IMR-90 (cell line): ENCODE measurements around the gene ARHGAP12. TPM values are rescaled to one million over a fixed set of nuclear protein-coding genes. Genes with fewer than 3 reads are reported as not detected.

Source experiments
- ATAC-seq: fragments of 200-7000 bp; cut with Tn5 transposase; 2 replicates; pipeline ENCODE4 v1.9.1; 2020; ENCODE audit warnings: low read depth, mild to moderate bottlenecking, moderate library complexity
- BruUV-seq: library from RNA; stranded (reverse); fragments of 400-500 nt; replicated peaks from 2 replicates; lab custom pipeline; 2021; lab: Mats Ljungman, UMichigan
- CTCF ChIA-PET: fragments of 300-600 bp; formaldehyde crosslinking; extraction: SDS; loops from one replicate; lab custom pipeline; 2021; ENCODE audit warnings: antibody characterized with exemption; lab: Yijun Ruan, JAX
- POLR2A ChIA-PET: fragments of 300-600 bp; sonication (Branson Sonifier 250); formaldehyde crosslinking; loops from one replicate; lab custom pipeline; 2022; ENCODE audit warnings: antibody characterized with exemption; ENCODE audit not compliant: unreplicated experiment; lab: Charles Lee
- DNase-seq: peaks from one replicate; pipeline ENCODE4 v3.0.0; 2013
- H2AFZ ChIP-seq: replicated peaks from 2 replicates; pipeline ENCODE3; 2013; ENCODE audit warnings: low read length, mild to moderate bottlenecking; ENCODE audit not compliant: poor library complexity
- H2AK5ac ChIP-seq: 2 replicates; pipeline ENCODE4 v1.6.1; 2013; ENCODE audit warnings: low read depth, low read length, inconsistent platforms
- H2AK9ac ChIP-seq: replicated peaks from 2 replicates; pipeline ENCODE3; 2013; ENCODE audit warnings: mild to moderate bottlenecking, low read depth, low read length, moderate library complexity; ENCODE audit not compliant: poor library complexity
- H2BK120ac ChIP-seq: 2 replicates; pipeline ENCODE4 v1.6.1; 2013; ENCODE audit warnings: low read depth, low read length, inconsistent platforms
- H2BK15ac ChIP-seq: 3 replicates; pipeline ENCODE4 v1.6.1; 2013; ENCODE audit warnings: low read depth, low read length, inconsistent platforms
- H2BK20ac ChIP-seq: 2 replicates; pipeline ENCODE4 v1.6.1; 2013; ENCODE audit warnings: low read depth, mild to moderate bottlenecking, inconsistent platforms, low read length, moderate library complexity
- H2BK5ac ChIP-seq: 2 replicates; pipeline ENCODE4 v1.6.1; 2013; ENCODE audit warnings: mild to moderate bottlenecking, low read depth, low read length, inconsistent platforms; ENCODE audit not compliant: poor library complexity, severe bottlenecking
- H3K14ac ChIP-seq: replicated peaks from 2 replicates; pipeline ENCODE4 v1.6.1; 2013; ENCODE audit warnings: low read depth, low read length, inconsistent platforms
- H3K18ac ChIP-seq: 2 replicates; pipeline ENCODE4 v1.6.1; 2013; ENCODE audit warnings: low read depth, low read length, control low read depth
- H3K23ac ChIP-seq: 2 replicates; pipeline ENCODE4 v1.6.1; 2013; ENCODE audit warnings: low read depth, low read length, inconsistent platforms
- H3K27ac ChIP-seq: 2 replicates; pipeline ENCODE4 v1.5.1; 2013; ENCODE audit warnings: mild to moderate bottlenecking, control low read depth, low read length; ENCODE audit not compliant: insufficient read depth
- H3K27me3 ChIP-seq: 2 replicates; pipeline ENCODE4 v1.6.1; 2013; ENCODE audit warnings: low read length; ENCODE audit not compliant: control insufficient read depth, insufficient read depth
- H3K36me3 ChIP-seq: 2 replicates; pipeline ENCODE4 v1.6.1; 2013; ENCODE audit warnings: low read length, mixed read lengths; ENCODE audit not compliant: control insufficient read depth, insufficient read depth
- H3K4ac ChIP-seq: 2 replicates; pipeline ENCODE4 v1.6.1; 2013; ENCODE audit warnings: low read depth, low read length, inconsistent platforms
- H3K4me1 ChIP-seq: 2 replicates; pipeline ENCODE4 v1.6.1; 2013; ENCODE audit warnings: low read length, mixed read lengths; ENCODE audit not compliant: control insufficient read depth, insufficient read depth
- H3K4me2 ChIP-seq: 2 replicates; pipeline ENCODE4 v1.6.1; 2013; ENCODE audit warnings: low read depth, mild to moderate bottlenecking, control low read depth, low read length, moderate library complexity
- H3K4me3 ChIP-seq: 2 replicates; pipeline ENCODE4 v1.5.1; 2013; ENCODE audit warnings: low read depth, mild to moderate bottlenecking, control low read depth, low read length, moderate library complexity; ENCODE audit not compliant: insufficient read depth
- H3K56ac ChIP-seq: 2 replicates; pipeline ENCODE4 v1.6.1; 2013; ENCODE audit warnings: low read length, inconsistent platforms; ENCODE audit not compliant: insufficient read depth; ENCODE audit errors: extremely low read depth
- H3K79me1 ChIP-seq, 2 experiments: 2 replicates each; pipeline ENCODE4 v1.6.1; 2013; ENCODE audit warnings: low read length in 2 of 2, inconsistent platforms in 1 of 2, low read depth in 1 of 2
- H3K9ac ChIP-seq: 2 replicates; pipeline ENCODE4 v1.6.1; 2013; ENCODE audit warnings: low read depth, low read length, control low read depth
- H3K9me1 ChIP-seq: 2 replicates; pipeline ENCODE4 v1.6.1; 2013; ENCODE audit warnings: low read length, inconsistent platforms; ENCODE audit not compliant: insufficient read depth
- H3K9me3 ChIP-seq: 2 replicates; pipeline ENCODE4 v1.6.1; 2013; ENCODE audit warnings: low read length; ENCODE audit not compliant: control insufficient read depth, insufficient read depth
- H4K20me1 ChIP-seq: 2 replicates; pipeline ENCODE4 v1.6.1; 2013; ENCODE audit warnings: low read length, inconsistent platforms; ENCODE audit not compliant: insufficient read depth
- H4K5ac ChIP-seq: 2 replicates; pipeline ENCODE4 v1.6.1; 2013; ENCODE audit warnings: mild to moderate bottlenecking, low read depth, low read length, control low read depth
- H4K8ac ChIP-seq, 2 experiments: 2 replicates each; pipeline ENCODE4 v1.6.1; 2013; ENCODE audit warnings: low read depth in 2 of 2, low read length in 2 of 2, control low read depth in 1 of 2, inconsistent platforms in 1 of 2
- H4K91ac ChIP-seq: 2 replicates; pipeline ENCODE4 v1.6.1; 2013; ENCODE audit warnings: low read depth, low read length, inconsistent platforms; ENCODE audit not compliant: insufficient read depth
- BHLHE40 ChIP-seq: fragments of 150-350 bp; IDR thresholded peaks from 2 replicates; pipeline ENCODE4 v1.6.1; 2016; ENCODE audit warnings: mild to moderate bottlenecking, low read depth, low read length
- CEBPB ChIP-seq: IDR thresholded peaks from 2 replicates; pipeline ENCODE4 v1.6.1; 2012; ENCODE audit warnings: low read depth, low read length, improper control_type of control experiment
- CHD1 ChIP-seq: IDR thresholded peaks from 2 replicates; pipeline ENCODE4 v1.6.1; 2012; ENCODE audit warnings: low read depth, low read length, improper control_type of control experiment
- FOS ChIP-seq: fragments of 150-350 bp; IDR thresholded peaks from 2 replicates; pipeline ENCODE4 v1.6.1; 2016; ENCODE audit warnings: low read depth, low read length
- MAFK ChIP-seq: IDR thresholded peaks from 2 replicates; pipeline ENCODE4 v1.6.1; 2012; ENCODE audit warnings: low read depth, low read length, improper control_type of control experiment
- MAZ ChIP-seq: IDR thresholded peaks from 2 replicates; pipeline ENCODE4 v1.6.1; 2012; ENCODE audit warnings: low read depth, mild to moderate bottlenecking, low read length, improper control_type of control experiment, moderate library complexity, borderline replicate concordance
- MXI1 ChIP-seq: IDR thresholded peaks from 2 replicates; pipeline ENCODE4 v1.6.1; 2012; ENCODE audit warnings: low read depth, mild to moderate bottlenecking, low read length, moderate library complexity, borderline replicate concordance
- NFE2L2 ChIP-seq: fragments of 150-350 bp; IDR thresholded peaks from 2 replicates; pipeline ENCODE4 v1.6.1; 2016; ENCODE audit warnings: low read depth, mild to moderate bottlenecking, low read length
- POLR2A ChIP-seq: IDR thresholded peaks from 2 replicates; pipeline ENCODE4 v1.6.1; 2012; ENCODE audit warnings: mild to moderate bottlenecking, low read depth, low read length
- RAD21 ChIP-seq: IDR thresholded peaks from 2 replicates; pipeline ENCODE4 v1.6.1; 2012; ENCODE audit warnings: low read length, improper control_type of control experiment
- RCOR1 ChIP-seq: IDR thresholded peaks from 2 replicates; pipeline ENCODE4 v1.6.1; 2012; ENCODE audit warnings: mild to moderate bottlenecking, low read length, improper control_type of control experiment; ENCODE audit not compliant: insufficient replicate concordance
- RFX5 ChIP-seq: IDR thresholded peaks from 2 replicates; pipeline ENCODE4 v1.8.0; 2012; ENCODE audit warnings: low read depth, mild to moderate bottlenecking, low read length, moderate library complexity
- SMC3 ChIP-seq: fragments of 150-350 bp; IDR thresholded peaks from 2 replicates; pipeline ENCODE4 v1.6.1; 2016; ENCODE audit warnings: low read depth, mild to moderate bottlenecking, antibody characterized with exemption, low read length, moderate library complexity
- WGBS, 2 experiments: methylation state at CpG; one replicate each; pipeline versions ENCODE4 v1.1.5 to v1.1.7; 2013; ENCODE audit warnings: missing lambda C conversion rate in 2 of 2; ENCODE audit not compliant: insufficient read length in 1 of 2; ENCODE audit errors: extremely low coverage in 2 of 2; 5-methylcytosine and 5-hydroxymethylcytosine counted together
- dilution Hi-C: fragments of 300-500 bp; cut with HindIII; formaldehyde crosslinking; loops from one replicate; pipeline ENCODE4 v1.14.3; 2018; ENCODE audit warnings: low sequenced_read_pairs; ENCODE audit not compliant: unreplicated experiment
- in situ Hi-C: fragments of 300-500 bp; cut with MboI; formaldehyde crosslinking; loops from 3 replicates; pipeline ENCODE4 v1.14.3; 2019; ENCODE audit warnings: low sequenced_read_pairs, inconsistent platforms, mixed read lengths
- intact Hi-C: fragments of 100-400 bp; cut with micrococcal nuclease; formaldehyde crosslinking; loops from 2 replicates; pipeline ENCODE4 v1.10.0; 2022
- polyA plus RNA-seq, 3 experiments: library from polyadenylated mRNA; depleted of rRNA; stranded (reverse); fragments of >200 nt; gene quantifications; 2 replicates each; pipeline ENCODE4 v1.2.3, GENCODE V29; 2012; ENCODE audit warnings: low replicate concordance in 1 of 3
- total RNA-seq: library from RNA; depleted of rRNA; stranded (reverse); fragments of >200 nt; gene quantifications from 2 replicates; pipeline ENCODE4 v1.2.3, GENCODE V29; 2012
- TF ChIP-seq, protein P1 (sequence below): conservative IDR thresholded peaks from 2 replicates; pipeline ENCODE4 v1.5.1; 2012; ENCODE audit warnings: mild to moderate bottlenecking, low read depth, low read length, improper control_type of control experiment
- TF ChIP-seq, protein P2 (sequence below): fragments of 150-350 bp; IDR thresholded peaks from 2 replicates; pipeline ENCODE4 v1.6.1; 2016; ENCODE audit warnings: low read depth, mild to moderate bottlenecking, low read length, moderate library complexity, borderline replicate concordance
- TF ChIP-seq, protein P3 (sequence below): fragments of 150-350 bp; IDR thresholded peaks from 2 replicates; pipeline ENCODE4 v1.6.1; 2017; ENCODE audit warnings: mild to moderate bottlenecking, antibody characterized with exemption, low read length, low read depth

Gene ARHGAP12
- total and polyA plus RNA-seq, 2 of the 4 experiments (the other 2 are of a cell fraction) = 9.0 to 28.5 TPM

DNA sequence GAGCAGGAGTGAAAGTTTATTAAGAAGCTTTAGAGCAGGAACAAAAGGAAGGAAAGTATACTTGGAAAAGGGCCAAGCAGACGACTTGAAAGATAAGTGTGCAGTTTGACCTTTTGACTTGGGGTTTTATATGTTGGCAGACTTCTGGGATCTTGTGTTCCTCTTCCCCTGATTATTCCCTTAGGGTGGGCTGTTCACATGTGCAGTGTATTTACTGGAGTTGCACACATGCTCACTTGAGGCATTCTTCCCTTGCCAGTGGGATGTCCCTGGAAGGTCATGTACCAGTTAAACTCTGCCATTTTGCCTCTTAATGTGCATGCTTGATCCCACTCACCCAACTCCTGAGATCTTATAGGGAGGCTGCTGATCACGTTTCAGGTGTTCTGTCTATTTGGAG is 23.4 kb upstream of the ARHGAP12 start:
- no TSS peak for BruUV-seq
- peaks cover 4% of the 10 kb centered on the region for H3K9me3 ChIP-seq
- ChIA-PET POLR2A (no interaction called here), CTCF (no interaction called here)
- no peaks in the 10 kb centered on the region for H4K20me1 ChIP-seq
- H2AFZ ChIP-seq = no peak overlapping the region
- H3K4me1 ChIP-seq = peaks cover 2% of the 10 kb centered on the region; the same call in 1 of the 2 replicates
- no peak for ATAC-seq
- H3K4me3 ChIP-seq = no peak overlapping the region
- no peak overlapping the region for H3K56ac ChIP-seq
- H3K9me1 ChIP-seq = 0 out of 2 replicates have a peak, but pooled peaks cover 4% of the 10 kb centered on the region
- H2BK20ac ChIP-seq = no peak overlapping the region
- H3K27me3 ChIP-seq = no peaks in the 10 kb centered on the region
- TF ChIP-seq MXI1 = no peak
- TF ChIP-seq, protein P1, sequence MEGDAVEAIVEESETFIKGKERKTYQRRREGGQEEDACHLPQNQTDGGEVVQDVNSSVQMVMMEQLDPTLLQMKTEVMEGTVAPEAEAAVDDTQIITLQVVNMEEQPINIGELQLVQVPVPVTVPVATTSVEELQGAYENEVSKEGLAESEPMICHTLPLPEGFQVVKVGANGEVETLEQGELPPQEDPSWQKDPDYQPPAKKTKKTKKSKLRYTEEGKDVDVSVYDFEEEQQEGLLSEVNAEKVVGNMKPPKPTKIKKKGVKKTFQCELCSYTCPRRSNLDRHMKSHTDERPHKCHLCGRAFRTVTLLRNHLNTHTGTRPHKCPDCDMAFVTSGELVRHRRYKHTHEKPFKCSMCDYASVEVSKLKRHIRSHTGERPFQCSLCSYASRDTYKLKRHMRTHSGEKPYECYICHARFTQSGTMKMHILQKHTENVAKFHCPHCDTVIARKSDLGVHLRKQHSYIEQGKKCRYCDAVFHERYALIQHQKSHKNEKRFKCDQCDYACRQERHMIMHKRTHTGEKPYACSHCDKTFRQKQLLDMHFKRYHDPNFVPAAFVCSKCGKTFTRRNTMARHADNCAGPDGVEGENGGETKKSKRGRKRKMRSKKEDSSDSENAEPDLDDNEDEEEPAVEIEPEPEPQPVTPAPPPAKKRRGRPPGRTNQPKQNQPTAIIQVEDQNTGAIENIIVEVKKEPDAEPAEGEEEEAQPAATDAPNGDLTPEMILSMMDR = no peak
- TF ChIP-seq, protein P2, sequence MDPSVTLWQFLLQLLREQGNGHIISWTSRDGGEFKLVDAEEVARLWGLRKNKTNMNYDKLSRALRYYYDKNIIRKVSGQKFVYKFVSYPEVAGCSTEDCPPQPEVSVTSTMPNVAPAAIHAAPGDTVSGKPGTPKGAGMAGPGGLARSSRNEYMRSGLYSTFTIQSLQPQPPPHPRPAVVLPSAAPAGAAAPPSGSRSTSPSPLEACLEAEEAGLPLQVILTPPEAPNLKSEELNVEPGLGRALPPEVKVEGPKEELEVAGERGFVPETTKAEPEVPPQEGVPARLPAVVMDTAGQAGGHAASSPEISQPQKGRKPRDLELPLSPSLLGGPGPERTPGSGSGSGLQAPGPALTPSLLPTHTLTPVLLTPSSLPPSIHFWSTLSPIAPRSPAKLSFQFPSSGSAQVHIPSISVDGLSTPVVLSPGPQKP = no peak
- no peak for TF ChIP-seq MAFK
- TF ChIP-seq POLR2A = no peak
- TF ChIP-seq FOS = no peak
- no peak for TF ChIP-seq NFE2L2
- no peak for TF ChIP-seq RCOR1
- no peak for TF ChIP-seq RAD21
- TF ChIP-seq CHD1 = no peak
- TF ChIP-seq SMC3 = no peak
- no peak for TF ChIP-seq CEBPB
- TF ChIP-seq MAZ = no peak
- TF ChIP-seq BHLHE40 = no peak
- TF ChIP-seq, protein P3, sequence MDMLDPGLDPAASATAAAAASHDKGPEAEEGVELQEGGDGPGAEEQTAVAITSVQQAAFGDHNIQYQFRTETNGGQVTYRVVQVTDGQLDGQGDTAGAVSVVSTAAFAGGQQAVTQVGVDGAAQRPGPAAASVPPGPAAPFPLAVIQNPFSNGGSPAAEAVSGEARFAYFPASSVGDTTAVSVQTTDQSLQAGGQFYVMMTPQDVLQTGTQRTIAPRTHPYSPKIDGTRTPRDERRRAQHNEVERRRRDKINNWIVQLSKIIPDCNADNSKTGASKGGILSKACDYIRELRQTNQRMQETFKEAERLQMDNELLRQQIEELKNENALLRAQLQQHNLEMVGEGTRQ = no peak
- TF ChIP-seq RFX5 = no peak
- intact Hi-C loops = loop anchor here (5.0 kb wide), 1 partner anchor 35 kb away; no protein-coding TSS in a partner anchor
- no peak overlapping the region for H3K18ac ChIP-seq
- in situ Hi-C loops = no loop called here
- H3K4me2 ChIP-seq = no peak overlapping the region
- H2AK9ac ChIP-seq = no peak overlapping the region
- no peaks in the 10 kb centered on the region for H3K79me1 ChIP-seq
- no peak overlapping the region for H2AK5ac ChIP-seq
- H3K14ac ChIP-seq = no peak overlapping the region
- H2BK5ac ChIP-seq = no peak overlapping the region
- H2BK15ac ChIP-seq = no peak overlapping the region; the same call in 2 of the 3 replicates
- dilution Hi-C loops = no loop called here
- no peak overlapping the region for H3K23ac ChIP-seq
- H4K91ac ChIP-seq = no peak overlapping the region
- no peak overlapping the region for H3K4ac ChIP-seq
- H3K27ac ChIP-seq = no peak overlapping the region
- no CpG with 5 or more reads among the region's 2 CpGs for WGBS, 2 experiments
- H3K9ac ChIP-seq = no peak overlapping the region
- no peak for DNase-seq
- no peak overlapping the region for H4K8ac ChIP-seq
- H3K36me3 ChIP-seq = no peaks in the 10 kb centered on the region
- no peak overlapping the region for H4K5ac ChIP-seq
- H2BK120ac ChIP-seq = no peak overlapping the region
